ENCODE data around the gene THRAP3. TPM values are rescaled to one million over a fixed set of nuclear protein-coding genes. Genes with fewer than 3 reads are reported as not detected.
"Not testable (repeated sequence)": the region's sequence is repeated elsewhere in the genome, so short reads cannot be mapped to it uniquely, and the experiment has no call there.

The THRAP3 gene
- polyA plus RNA-seq, 5 donors = 112 to 165 (median 154) TPM

DNA sequence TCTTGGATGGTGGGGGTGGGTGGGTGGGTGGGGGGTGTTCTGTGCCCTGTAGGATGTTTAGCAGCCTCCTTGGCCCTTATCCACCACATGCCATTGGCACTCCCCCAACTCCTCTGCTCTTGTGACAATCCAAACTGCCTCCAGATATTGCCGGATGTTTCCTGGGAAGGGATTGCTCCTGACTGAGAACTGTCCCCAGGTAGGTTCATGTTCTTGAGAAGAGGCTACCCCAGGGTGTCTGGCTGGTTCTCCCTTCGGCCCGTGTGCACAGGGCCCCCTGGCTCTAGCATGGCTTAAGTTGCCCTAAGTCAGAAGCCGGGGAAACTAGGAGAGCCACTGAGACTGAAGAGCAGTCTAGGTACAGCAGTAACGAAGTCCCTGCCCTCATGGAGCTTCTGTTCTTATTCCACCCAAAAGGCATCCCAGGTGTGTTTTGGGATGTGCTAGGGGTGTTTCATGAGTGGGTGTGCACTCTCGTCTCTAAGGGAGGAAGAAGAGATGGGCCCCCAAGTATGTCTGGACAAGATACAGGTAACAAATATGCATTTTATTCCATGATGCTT lies 19.8 kb upstream of the THRAP3 start:
- peak in 1 of 2 donors; percentile 29 for DNase-seq

DNA sequence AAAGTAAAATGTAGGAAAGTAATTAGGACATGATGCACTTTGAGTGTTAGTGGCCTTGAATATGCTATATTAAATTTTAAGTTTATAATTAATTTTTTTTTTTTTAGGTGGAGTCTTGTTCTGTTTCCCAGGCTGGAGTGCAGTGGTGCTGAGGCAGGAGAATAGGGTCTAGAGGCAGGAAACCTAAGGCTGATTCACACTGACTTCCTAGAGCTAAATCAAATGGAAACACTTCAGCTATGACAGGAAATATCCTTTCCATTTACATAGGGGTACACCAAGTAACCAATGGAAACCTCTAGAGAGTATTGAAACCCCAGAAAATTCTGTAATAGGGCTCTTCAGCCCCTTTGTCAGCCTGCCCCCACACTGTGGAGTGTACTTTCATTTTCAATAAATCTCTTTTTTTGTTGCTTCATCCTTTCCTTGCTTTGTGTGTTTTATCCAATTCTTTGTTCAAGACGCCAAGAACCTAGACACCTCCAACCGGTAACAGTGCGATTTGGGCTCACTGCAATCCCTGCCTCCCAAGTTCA lies 17.9 kb upstream of the THRAP3 start:
- DNase-seq = no peak

- no peak for DNase-seq
These were observed 16.9 kb upstream of the THRAP3 start for GRCh38 chr1:36207339-36207738.

DNA sequence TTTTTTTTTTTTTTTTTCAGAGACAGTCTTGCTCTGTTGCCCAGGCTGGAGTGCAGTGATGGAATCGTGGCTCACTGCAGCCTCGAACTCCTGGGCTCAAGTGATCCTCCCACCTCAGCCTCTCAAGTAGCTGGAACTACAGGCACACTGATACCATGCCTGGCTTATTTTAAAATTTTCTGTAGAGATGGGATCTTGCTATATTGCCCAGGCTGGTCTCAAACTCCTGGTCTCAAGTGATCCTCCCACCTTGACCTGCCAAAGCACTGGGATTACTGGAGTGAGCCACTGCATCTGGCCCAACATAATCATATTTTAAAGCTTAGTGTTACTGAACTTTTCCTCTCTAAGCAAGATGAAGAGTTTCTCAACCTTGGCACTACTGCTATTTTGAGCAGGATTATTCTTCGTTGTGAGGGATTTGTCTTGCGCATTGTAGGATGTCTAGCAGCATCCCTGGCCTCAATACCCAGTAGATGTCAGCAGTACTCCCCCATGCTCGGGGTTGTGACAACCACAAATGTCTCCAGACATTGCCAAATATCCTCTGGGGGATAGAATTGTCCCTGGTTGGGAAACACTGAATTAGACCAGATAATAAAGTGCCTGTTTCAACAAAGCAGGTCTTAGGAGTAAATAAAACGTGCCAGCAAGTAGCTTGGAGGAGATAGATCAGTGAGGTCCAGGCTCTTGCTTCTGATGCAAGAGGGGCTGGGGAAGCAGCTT lies 15.1 kb upstream of the THRAP3 start:
- DNase-seq = no peak

DNA sequence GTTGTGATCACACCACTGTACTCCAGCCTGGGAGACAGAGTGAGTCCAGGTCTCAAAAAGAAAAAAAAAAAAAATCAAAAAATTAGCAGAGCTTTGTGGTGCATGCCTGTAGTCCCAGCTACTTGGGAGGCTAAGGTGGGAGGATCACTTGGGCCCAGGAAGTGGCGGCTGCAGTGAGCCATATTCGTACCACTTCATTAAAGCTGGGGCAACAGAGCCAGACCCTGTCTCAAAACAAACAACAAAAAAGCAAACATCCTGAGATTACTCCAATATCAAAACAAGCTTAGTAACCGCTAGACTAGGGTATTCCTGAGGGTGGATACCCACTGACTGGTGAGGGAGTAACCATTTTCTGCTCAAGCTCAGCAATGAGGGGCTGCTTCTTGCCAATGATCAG lies 12.9 kb upstream of the THRAP3 start:
- DNase-seq = no peak

GRCh38 chr1:36211841-36212240 lies 12.4 kb upstream of the THRAP3 start:
- DNase-seq = no peak

GRCh38 chr1:36212782-36213181 lies 11.5 kb upstream of the THRAP3 start:
- DNase-seq = no peak

DNA sequence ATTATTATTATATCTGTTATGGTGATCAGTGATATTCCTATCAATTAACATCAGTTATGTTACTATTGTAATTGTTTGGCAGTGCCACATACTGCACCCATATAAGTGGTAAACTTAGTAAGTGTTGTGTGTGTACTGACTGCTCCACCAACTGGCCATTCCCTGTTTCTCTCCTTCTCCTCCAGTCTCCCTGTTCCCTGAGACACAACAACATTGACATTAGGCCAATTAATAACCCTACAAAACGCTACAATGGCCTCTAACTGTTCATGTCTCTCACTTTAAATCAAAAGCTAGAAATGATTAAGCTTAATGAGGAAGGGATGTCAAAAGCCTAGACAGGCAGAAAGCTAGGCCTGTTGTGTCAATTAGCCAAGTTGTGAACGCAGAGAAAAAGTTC lies 6.6 kb upstream of the THRAP3 start:
- no peak for DNase-seq

GRCh38 chr1:36221901-36222300 lies 2.3 kb upstream of the THRAP3 start:
- DNase-seq = not testable (repeated sequence)

DNA sequence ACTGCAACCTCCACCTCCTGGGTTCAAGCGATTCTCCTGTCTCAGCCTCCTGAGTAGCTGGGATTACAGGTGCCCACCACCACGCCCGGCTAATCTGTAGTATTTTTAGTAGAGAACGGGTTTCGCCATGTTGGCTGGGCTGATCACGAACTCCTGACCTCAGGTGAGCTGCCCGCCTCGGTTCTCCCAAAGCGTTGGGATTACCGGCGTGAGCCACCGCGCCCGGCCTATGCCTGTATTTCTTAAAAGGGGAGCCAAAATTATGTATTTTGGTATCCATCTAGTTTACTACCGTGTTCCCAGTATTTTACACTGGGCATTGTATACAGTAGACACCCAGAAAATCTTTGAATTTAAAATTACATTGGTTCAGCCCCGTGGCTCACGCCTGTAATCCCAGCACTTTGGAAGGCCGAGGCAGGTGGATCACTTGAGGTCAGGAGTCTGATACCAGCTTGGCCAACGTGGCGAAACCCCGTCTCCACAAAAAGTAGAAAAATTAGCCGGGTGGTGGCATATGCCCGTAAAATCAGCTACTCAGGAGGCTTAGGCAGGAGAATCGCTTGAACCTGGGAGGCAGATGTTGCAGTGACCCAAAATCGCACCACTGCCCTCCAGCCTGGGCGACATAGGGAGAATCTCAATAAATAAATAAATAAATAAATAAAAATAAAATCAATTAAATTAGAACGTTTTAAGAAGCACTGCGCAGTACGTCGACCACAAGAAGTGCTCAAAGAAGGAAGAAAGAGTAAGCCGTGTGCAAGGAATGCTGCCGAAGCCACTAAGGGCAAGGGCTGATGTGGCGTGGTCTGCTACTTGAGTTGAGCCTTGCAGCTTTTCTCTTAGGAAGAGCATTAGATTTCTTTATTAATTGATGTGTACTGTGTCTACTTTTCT lies 1.5 kb upstream of the THRAP3 start:
- DNase-seq = no peak

- peak; percentile 45 to 66 for DNase-seq
These were observed 755 bp upstream of the THRAP3 start for GRCh38 chr1:36223381-36223995.

DNA sequence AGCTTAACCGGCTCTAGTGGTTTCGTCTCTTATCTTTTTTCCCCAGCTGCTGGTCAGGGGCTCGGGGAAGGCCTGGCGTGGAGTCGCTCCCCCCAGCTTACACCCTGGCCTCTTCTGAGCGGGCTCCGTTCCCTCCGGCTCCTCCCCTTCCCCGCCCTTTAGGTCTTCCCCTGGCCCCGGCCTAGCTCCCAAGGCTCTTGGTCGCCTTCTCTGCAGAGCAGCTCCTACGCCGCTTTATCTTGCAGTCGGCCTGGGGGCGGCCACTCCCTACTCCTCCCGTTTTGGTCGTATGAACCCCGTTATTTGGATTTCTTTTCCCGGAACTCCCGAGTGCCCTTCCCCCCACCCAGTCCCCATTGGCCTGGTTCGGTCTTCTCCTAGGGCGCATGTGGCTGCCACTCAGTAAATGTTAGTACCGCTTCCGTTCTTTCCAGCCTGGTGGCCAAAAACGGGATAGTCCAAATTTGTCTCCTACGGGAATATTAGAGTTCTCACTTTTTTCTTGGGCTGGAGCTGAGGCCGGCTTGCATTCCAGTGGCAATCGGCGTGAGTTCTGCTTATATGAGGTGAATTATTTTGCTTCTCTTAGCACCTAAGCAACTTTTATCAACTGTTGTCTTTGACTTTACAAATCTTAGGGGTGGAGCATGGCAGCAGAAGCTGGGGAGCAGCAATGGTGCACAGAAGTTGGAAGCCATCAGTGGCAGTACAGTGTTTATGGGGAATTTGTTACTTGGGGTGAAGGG lies 467 bp downstream of the THRAP3 start:
- DNase-seq = no peak

- no peak for DNase-seq
These were observed 1.1 kb downstream of the THRAP3 start for GRCh38 chr1:36225283-36225899.

GRCh38 chr1:36230279-36230678 lies 6.0 kb downstream of the THRAP3 start:
- DNase-seq = not testable (repeated sequence)

DNA sequence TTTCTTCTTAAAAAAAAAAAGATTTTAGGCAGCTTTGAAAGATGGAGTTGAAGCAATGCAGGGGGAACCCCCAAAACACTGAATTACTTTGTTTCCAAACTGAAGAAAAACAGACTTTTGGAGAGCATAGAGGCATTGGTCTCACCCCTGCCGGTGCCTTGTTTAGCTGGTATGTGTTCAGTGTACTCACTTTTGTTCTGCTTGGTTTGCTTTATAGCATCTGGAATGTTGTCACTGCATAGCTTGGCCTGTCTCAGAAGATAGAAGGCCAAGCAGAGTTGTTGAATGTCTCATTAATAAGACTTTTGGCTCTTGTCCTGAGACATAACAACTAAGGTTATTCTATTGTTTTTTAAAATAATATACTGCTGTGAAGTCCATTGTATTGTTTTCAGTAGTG lies 6.9 kb downstream of the THRAP3 start:
- no peak for DNase-seq

DNA sequence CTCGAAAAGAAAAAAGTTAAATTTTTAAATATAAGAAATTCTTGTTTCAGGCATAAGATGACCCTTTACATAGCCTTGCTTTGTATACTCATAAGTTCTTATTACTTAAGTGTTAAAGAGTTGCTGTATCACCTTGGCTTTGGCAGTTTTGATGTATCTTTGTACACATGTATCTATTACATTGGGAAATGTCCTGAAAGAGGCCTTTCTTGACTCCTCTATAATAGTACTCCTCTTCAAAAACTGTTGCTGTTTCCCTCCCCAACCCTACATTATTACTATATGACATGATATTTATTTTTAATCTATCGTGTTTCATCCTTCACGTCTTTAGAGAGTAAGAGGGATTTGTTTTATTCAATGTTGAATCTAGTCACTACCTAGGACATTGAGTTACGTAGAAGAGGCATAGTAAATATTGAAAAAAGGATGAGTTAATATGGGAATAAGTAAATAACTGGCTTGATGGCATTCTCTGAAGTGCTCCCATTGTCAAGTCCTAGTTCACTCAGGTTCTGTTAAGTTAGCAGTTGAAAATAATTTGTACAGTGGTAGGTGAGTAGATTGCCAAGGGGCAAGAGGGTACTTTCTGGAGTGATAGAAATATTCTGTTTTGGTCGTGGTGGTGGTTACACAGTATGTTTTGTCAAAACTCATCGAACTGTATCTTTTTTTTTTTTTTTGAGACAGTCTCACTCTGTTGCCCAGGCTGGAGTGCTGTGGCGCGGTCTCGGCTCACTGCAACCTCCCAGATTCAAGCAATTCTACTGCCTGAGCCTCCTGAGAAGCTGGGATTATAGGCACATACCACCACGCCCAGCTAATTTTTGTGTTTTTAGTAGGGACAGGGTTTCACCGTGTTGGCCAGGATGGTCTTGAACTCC lies 8.2 kb downstream of the THRAP3 start:
- no peak for DNase-seq

GRCh38 chr1:36236302-36236701 lies 12.1 kb downstream of the THRAP3 start:
- DNase-seq = no peak

DNA sequence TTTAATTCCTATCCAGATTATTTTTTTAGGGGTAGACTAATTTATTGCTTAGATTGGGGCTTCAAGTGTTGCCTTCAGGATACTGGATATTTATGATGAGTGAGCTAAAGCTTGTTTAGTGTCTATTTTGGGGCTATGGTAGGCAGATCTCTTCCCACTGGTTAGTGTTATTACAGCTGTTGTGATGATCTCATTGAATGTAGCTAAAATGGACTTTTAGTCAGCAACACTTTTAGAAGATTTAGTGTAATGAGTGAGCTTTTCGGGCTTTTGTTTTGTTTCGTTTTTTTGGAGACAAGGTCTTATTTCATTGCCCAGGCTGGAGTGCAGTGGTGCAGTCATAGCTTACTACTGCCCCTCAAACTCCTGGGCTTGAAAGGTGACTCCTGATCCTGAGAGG lies 14.2 kb downstream of the THRAP3 start:
- no peak for DNase-seq

GRCh38 chr1:36239941-36240637 lies 15.8 kb downstream of the THRAP3 start:
- peak; percentile 37 to 48 for DNase-seq

Measured in right lung (tissue), 5 donors.